Upper lobe of left lung (tissue), 6 donors: ENCODE data around the gene SNCAIP. TPM values are rescaled to one million over a fixed set of nuclear protein-coding genes. Genes with fewer than 3 reads are reported as not detected.

Experiments
- ATAC-seq, 2 donors: fragments of 200-7000 bp; cut with Tn5 transposase; one replicate each; pipeline ENCODE4 v1.9.1; 2022; ENCODE audit warnings: mild to moderate bottlenecking in 2 of 2, moderate library complexity in 2 of 2; ENCODE audit not compliant: low FRiP score in 2 of 2
- DNase-seq, 2 donors: peaks; one replicate each; pipeline ENCODE4 v3.0.0-alpha.2; 2019 to 2020
- H3K27ac ChIP-seq, 4 donors: fragments of 200-600 bp; sonication (generic); one replicate each; pipeline ENCODE4 v1.5.1; 2016 to 2019
- H3K27me3 ChIP-seq, 4 donors: fragments of 200-600 bp; sonication (generic); one replicate each; pipeline ENCODE4 v1.5.1; 2017 to 2019
- H3K36me3 ChIP-seq, 4 donors: fragments of 200-600 bp; sonication (generic); one replicate each; pipeline ENCODE4 v1.5.1; 2016 to 2019
- H3K4me1 ChIP-seq, 4 donors: fragments of 200-600 bp; sonication (generic); one replicate each; pipeline ENCODE4 v1.5.1; 2018 to 2019
- H3K4me3 ChIP-seq, 4 donors: fragments of 200-600 bp; sonication (generic); one replicate each; pipeline ENCODE4 v1.5.1; 2017 to 2019; ENCODE audit warnings: mild to moderate bottlenecking in 2 of 4, moderate library complexity in 1 of 4
- H3K9me3 ChIP-seq, 4 donors: fragments of 200-600 bp; sonication (generic); one replicate each; pipeline ENCODE4 v1.5.1; 2018 to 2019
- EP300 ChIP-seq, 4 donors: sonication (generic); formaldehyde crosslinking; IDR thresholded peaks; one replicate each; pipeline ENCODE4 v1.5.1; 2017; ENCODE audit warnings: antibody characterized with exemption in 4 of 4, control low read depth in 2 of 4
- POLR2A ChIP-seq, 4 donors: fragments of 450-650 bp; IDR thresholded peaks; one replicate each; pipeline ENCODE4 v1.5.1; 2016 to 2017; ENCODE audit warnings: antibody characterized with exemption in 4 of 4, mild to moderate bottlenecking in 2 of 4
- POLR2AphosphoS5 ChIP-seq, 2 donors: sonication (generic); formaldehyde crosslinking; IDR thresholded peaks; one replicate each; pipeline ENCODE4 v1.5.1; 2017; ENCODE audit warnings: antibody characterized with exemption in 2 of 2
- WGBS, 2 donors: methylation state at CpG; one replicate each; pipeline ENCODE4 v1.1.5; 2017 to 2018; 5-methylcytosine and 5-hydroxymethylcytosine counted together
- total RNA-seq, 6 donors: library from RNA; depleted of rRNA in 4 of 6; stranded (reverse); fragments of >200 nt in 4 of 6; gene quantifications; one replicate each; pipeline versions ENCODE4 v1.1.0 to v1.2.1, GENCODE V29; 2016 to 2021
- TF ChIP-seq, protein P1 (sequence below), 6 experiments: fragments of 450-650 bp in 4 of 6; fragments of 200-600 bp in 2 of 6; sonication (generic) in 2 of 6; IDR thresholded peaks; one replicate each; pipeline ENCODE4 v1.5.1; 2016 to 2019; ENCODE audit warnings: antibody characterized with exemption in 6 of 6
- donor health status: DM: no; HTN: no; CAD: no; lungs with moderate emphysema.
- donor health status: DM: no; HTN: yes; CAD: no; lungs with severe emphysema.

SNCAIP gene
- total RNA-seq, 6 donors from 2014 or later = 1.2 to 6.3 (median 2.3) TPM

DNA sequence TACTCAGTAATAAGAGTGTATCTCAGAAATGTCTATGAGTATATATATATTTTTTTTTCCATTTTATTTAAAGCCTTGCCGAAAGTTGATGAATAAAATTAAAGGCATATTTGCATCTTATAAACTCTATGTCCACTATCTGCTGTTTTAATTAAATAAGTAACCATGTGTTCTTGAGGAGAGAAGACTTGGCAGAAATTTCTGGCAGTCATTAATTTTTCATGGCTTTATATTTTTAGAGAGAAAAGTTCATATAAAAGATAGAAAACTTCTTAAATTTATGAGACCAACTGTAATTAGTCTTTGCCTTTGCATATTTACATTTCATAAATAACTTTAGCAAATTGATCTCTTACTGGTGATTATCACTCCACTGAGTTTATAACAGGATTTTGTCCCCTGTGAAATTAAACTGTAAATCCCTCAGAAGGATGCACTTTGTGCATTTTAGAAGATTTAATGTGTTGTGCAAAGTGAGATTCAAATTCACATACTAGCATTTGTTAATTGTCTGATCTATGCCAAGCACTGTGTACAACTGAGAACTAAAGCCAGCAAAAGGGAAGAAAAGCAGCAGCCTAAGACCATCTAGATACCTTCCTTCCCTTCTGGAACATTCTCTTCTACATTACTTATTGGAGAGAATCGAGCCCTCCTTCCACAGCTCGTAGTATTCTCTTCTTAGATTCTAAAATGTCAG lies 108.7 kb downstream of the SNCAIP start:
- no peaks in the 10 kb centered on the region for H3K4me1 ChIP-seq
- no peaks in the 10 kb centered on the region for H3K27me3 ChIP-seq
- H3K9me3 ChIP-seq = no peaks in the 10 kb centered on the region
- no peak overlapping the region for H3K27ac ChIP-seq
- H3K36me3 ChIP-seq = no peaks in the 10 kb centered on the region
- 80 to 83% methylated on average over 3 of the region's 3 CpGs for WGBS, 2 donors
- DNase-seq (no peak), ATAC-seq (no peak)
- TF ChIP-seq EP300 (IDR thresholded peaks at IDR 0.05) (no peak), POLR2A (IDR thresholded peaks at IDR 0.05) (no peak), POLR2AphosphoS5 (IDR thresholded peaks at IDR 0.05) (no peak)
- TF ChIP-seq, protein P1, sequence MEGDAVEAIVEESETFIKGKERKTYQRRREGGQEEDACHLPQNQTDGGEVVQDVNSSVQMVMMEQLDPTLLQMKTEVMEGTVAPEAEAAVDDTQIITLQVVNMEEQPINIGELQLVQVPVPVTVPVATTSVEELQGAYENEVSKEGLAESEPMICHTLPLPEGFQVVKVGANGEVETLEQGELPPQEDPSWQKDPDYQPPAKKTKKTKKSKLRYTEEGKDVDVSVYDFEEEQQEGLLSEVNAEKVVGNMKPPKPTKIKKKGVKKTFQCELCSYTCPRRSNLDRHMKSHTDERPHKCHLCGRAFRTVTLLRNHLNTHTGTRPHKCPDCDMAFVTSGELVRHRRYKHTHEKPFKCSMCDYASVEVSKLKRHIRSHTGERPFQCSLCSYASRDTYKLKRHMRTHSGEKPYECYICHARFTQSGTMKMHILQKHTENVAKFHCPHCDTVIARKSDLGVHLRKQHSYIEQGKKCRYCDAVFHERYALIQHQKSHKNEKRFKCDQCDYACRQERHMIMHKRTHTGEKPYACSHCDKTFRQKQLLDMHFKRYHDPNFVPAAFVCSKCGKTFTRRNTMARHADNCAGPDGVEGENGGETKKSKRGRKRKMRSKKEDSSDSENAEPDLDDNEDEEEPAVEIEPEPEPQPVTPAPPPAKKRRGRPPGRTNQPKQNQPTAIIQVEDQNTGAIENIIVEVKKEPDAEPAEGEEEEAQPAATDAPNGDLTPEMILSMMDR (IDR thresholded peaks at IDR 0.05) = no peak
- H3K4me3 ChIP-seq = no peak overlapping the region

DNA sequence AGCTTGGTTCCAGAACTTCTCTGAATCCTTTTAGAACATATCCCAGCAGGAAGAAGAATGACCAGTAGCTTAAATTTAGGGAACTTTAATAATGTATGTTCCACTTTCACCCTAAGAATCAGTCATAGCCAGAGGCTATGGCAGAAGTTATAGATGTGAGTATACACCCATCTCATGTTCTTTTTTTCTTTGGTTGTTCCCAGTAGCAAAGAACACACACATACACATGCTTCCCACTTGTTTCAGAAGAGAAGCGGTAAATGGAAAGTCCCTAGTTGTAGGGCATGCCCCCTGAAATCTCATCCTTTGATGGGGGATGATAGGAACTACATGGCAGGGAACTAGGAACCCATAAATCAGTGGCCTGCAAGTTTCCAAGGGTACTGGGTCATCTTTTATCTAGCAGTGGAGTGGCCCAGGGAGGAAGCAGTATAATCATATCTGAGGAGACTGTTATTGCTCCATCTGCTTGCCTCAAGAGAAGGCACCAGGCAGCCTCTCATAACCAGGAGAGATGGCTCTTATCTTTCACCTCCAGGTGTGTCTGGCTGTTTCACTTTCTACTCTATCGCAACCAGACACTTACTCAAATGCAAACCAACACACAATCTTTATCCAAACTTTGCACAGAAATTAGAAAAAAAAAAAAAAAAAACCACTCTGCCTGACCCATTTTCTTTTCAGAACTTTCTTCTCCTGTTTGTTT lies 109.5 kb downstream of the SNCAIP start:
- no peak overlapping the region for H3K4me3 ChIP-seq
- DNase-seq = no peak
- H3K9me3 ChIP-seq = no peaks in the 10 kb centered on the region
- no peaks in the 10 kb centered on the region for H3K36me3 ChIP-seq
- H3K4me1 ChIP-seq = no peaks in the 10 kb centered on the region
- 83% methylated on average over 2 of the region's 2 CpGs for WGBS, 2 donors
- no peaks in the 10 kb centered on the region for H3K27me3 ChIP-seq
- ATAC-seq = no peak
- no peak for TF ChIP-seq POLR2A (IDR thresholded peaks at IDR 0.05)
- no peak for TF ChIP-seq EP300 (IDR thresholded peaks at IDR 0.05)
- TF ChIP-seq, protein P1 (IDR thresholded peaks at IDR 0.05) = no peak
- TF ChIP-seq POLR2AphosphoS5 (IDR thresholded peaks at IDR 0.05) = no peak
- H3K27ac ChIP-seq = no peak overlapping the region

DNA sequence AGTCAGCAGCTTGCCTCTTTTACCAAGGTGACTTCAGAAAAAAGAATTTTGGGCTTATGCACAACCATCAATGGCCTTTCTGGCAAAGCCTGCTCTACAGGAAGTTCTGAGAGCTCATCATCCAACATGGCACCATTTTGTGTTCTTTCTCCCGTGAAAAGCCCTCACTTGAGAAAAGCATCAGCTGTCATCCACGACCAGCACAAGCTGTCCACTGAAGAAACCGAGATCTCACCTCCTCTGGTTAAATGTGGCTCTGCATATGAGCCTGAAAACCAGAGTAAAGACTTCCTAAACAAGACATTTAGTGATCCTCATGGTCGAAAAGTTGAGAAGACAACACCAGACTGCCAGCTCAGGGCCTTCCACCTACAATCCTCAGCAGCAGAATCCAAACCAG lies 111.2 kb downstream of the SNCAIP start:
- H3K9me3 ChIP-seq = no peaks in the 10 kb centered on the region
- no peak overlapping the region for H3K4me3 ChIP-seq
- no peaks in the 10 kb centered on the region for H3K4me1 ChIP-seq
- H3K36me3 ChIP-seq = no peaks in the 10 kb centered on the region
- ATAC-seq (no peak), DNase-seq (no peak)
- TF ChIP-seq POLR2AphosphoS5 (IDR thresholded peaks at IDR 0.05) = no peak
- no peak for TF ChIP-seq EP300 (IDR thresholded peaks at IDR 0.05)
- no peaks in the 10 kb centered on the region for H3K27me3 ChIP-seq
- 73 to 87% methylated on average over 2 to 4 of the region's 4 CpGs for WGBS, 2 donors
- H3K27ac ChIP-seq = no peak overlapping the region

GRCh38 chr5:122424132-122424531 lies 112.1 kb downstream of the SNCAIP start:
- H3K4me3 ChIP-seq = no peak overlapping the region
- no peak overlapping the region for H3K27ac ChIP-seq
- no peaks in the 10 kb centered on the region for H3K4me1 ChIP-seq
- ATAC-seq (no peak), DNase-seq (no peak)
- H3K9me3 ChIP-seq = no peaks in the 10 kb centered on the region
- H3K27me3 ChIP-seq = no peaks in the 10 kb centered on the region
- TF ChIP-seq EP300 (IDR thresholded peaks at IDR 0.05) (no peak), POLR2AphosphoS5 (IDR thresholded peaks at IDR 0.05) (no peak), POLR2A (IDR thresholded peaks at IDR 0.05) (no peak)
- TF ChIP-seq, protein P1 (IDR thresholded peaks at IDR 0.05) = no peak
- H3K36me3 ChIP-seq = no peaks in the 10 kb centered on the region
- WGBS, 2 donors = 57 to 64% methylated on average over 1 of the region's 1 CpG

DNA sequence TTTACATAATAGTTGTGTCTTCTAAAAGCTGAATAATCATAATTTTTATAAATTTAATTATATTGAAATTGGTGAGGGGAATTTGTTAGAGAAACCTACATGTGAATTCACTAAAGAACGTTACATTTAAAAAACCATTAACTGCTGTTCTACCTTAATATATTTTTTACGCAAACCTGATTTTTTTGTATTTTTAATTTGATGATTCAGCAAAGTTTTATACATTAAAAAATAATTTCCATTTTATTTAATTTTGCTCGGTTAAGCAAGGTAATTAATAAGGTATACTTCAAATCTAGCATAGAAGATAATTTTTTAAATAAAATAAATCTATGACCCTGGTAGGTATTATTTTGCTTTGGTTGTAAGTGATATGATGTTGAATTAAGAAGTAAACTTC lies 114.3 kb downstream of the SNCAIP start:
- WGBS, 2 donors = 80 to 81% methylated on average over 3 of the region's 3 CpGs
- H3K4me3 ChIP-seq = no peak overlapping the region
- ATAC-seq (no peak), DNase-seq (no peak)
- TF ChIP-seq, protein P1 (IDR thresholded peaks at IDR 0.05) = no peak
- TF ChIP-seq POLR2A (IDR thresholded peaks at IDR 0.05) = no peak
- TF ChIP-seq EP300 (IDR thresholded peaks at IDR 0.05) = no peak
- no peak for TF ChIP-seq POLR2AphosphoS5 (IDR thresholded peaks at IDR 0.05)
- H3K9me3 ChIP-seq = no peaks in the 10 kb centered on the region
- H3K4me1 ChIP-seq = no peaks in the 10 kb centered on the region
- H3K27ac ChIP-seq = no peak overlapping the region
- no peaks in the 10 kb centered on the region for H3K36me3 ChIP-seq
- no peaks in the 10 kb centered on the region for H3K27me3 ChIP-seq
